A549 (cell line): ENCODE measurements around the gene FHIT. TPM values are rescaled to one million over a fixed set of nuclear protein-coding genes. Genes with fewer than 3 reads are reported as not detected.

Source experiments
- ATAC-seq, 2 experiments: fragments of 200-7000 bp in 1 of 2; fragments of >200 bp in 1 of 2; cut with Nextera tagmentation in 1 of 2; cut with Tn5 transposase in 1 of 2; 3 replicates each; pipeline versions ENCODE4 v1.8.0 to v1.9.1; 2018 to 2020; ENCODE audit warnings: mild to moderate bottlenecking in 1 of 2, moderate library complexity in 1 of 2
- CTCF ChIA-PET: fragments of 300-600 bp; sonication (Branson Sonifier 250); formaldehyde crosslinking; extraction: SDS; loops from one replicate; lab custom pipeline; 2021; ENCODE audit warnings: antibody characterized with exemption, inconsistent platforms; lab: Yijun Ruan, JAX
- POLR2A ChIA-PET: fragments of 350-600 bp; formaldehyde crosslinking; extraction: SDS; loops from one replicate; lab custom pipeline; 2021; ENCODE audit warnings: antibody characterized with exemption, inconsistent platforms; lab: Yijun Ruan, JAX
- DNase-seq, 2 experiments: peaks; one replicate each; pipeline versions ENCODE4 v3.0.0 to v3.0.0-alpha.2; 2011 to 2016; ENCODE audit warnings: low read depth in 1 of 2, low spot score in 1 of 2
- FAIRE-seq: peaks from 2 replicates; lab custom pipeline; 2011; peaks lifted over from hg19 to GRCh38; lab: Jason Lieb, UNC
- H3K27ac ChIP-seq, 2 experiments: fragments of >200 bp; sonication (Bioruptor Twin); formaldehyde crosslinking; 3 replicates each; pipeline ENCODE4 v1.5.1; 2016 to 2017
- H3K4me1 ChIP-seq: fragments of >200 bp; sonication (Bioruptor Twin); formaldehyde crosslinking; 3 replicates; pipeline ENCODE4 v1.6.1; 2016
- H3K4me2 ChIP-seq: fragments of >200 bp; sonication (Bioruptor Twin); formaldehyde crosslinking; 3 replicates; pipeline ENCODE4 v1.6.1; 2016
- H3K4me3 ChIP-seq: fragments of >200 bp; sonication (Bioruptor Twin); formaldehyde crosslinking; 3 replicates; pipeline ENCODE4 v1.5.1; 2016
- H3K9me3 ChIP-seq: fragments of >200 bp; sonication (Bioruptor Twin); formaldehyde crosslinking; 3 replicates; pipeline ENCODE4 v1.6.1; 2016
- BHLHE40 ChIP-seq: IDR thresholded peaks from 2 replicates; pipeline ENCODE4 v1.6.1; 2012; ENCODE audit warnings: low read depth, low read length, inconsistent platforms
- CBX8 ChIP-seq: fragments of 200-600 bp; sonication (generic); IDR thresholded peaks from 2 replicates; pipeline ENCODE4 v1.6.1; 2016
- CHD2 ChIP-seq: fragments of 150-350 bp; IDR thresholded peaks from 2 replicates; pipeline ENCODE4 v1.6.1; 2014; ENCODE audit warnings: low read length; ENCODE audit not compliant: partially characterized antibody
- CHD4 ChIP-seq: fragments of 200-600 bp; sonication (generic); IDR thresholded peaks from 2 replicates; pipeline ENCODE4 v1.6.1; 2016; ENCODE audit warnings: antibody characterized with exemption, mild to moderate bottlenecking, borderline replicate concordance
- EHF ChIP-seq: fragments of 250-450 bp; sonication (Bioruptor Pico); IDR thresholded peaks from 2 replicates; pipeline ENCODE4 v1.5.0; 2020; ENCODE audit warnings: mild to moderate bottlenecking
- EHMT2 ChIP-seq: fragments of 200-600 bp; sonication (generic); IDR thresholded peaks from 2 replicates; pipeline ENCODE4 v1.6.1; 2016; ENCODE audit warnings: antibody characterized with exemption, low read depth, mild to moderate bottlenecking, moderate library complexity
- ESRRA ChIP-seq: fragments of 150-350 bp; IDR thresholded peaks from 2 replicates; pipeline ENCODE4 v1.6.1; 2014; ENCODE audit warnings: mild to moderate bottlenecking, low read length, borderline replicate concordance
- FOSB ChIP-seq: fragments of 250-450 bp; sonication (Bioruptor Pico); IDR thresholded peaks from 2 replicates; pipeline ENCODE4 v1.5.0; 2020; ENCODE audit warnings: mild to moderate bottlenecking, moderate library complexity
- FOSL2 ChIP-seq, 2 experiments: fragments of 450-650 bp in 1 of 2; fragments of >200 bp in 1 of 2; sonication (Bioruptor Twin) in 1 of 2; formaldehyde crosslinking; IDR thresholded peaks; 2 replicates each; pipeline versions ENCODE4 v1.5.0 to v1.6.1; 2016 to 2020; ENCODE audit warnings: mild to moderate bottlenecking in 1 of 2, moderate library complexity in 1 of 2
- HEYL ChIP-seq: fragments of 250-450 bp; sonication (Bioruptor Pico); IDR thresholded peaks from 2 replicates; pipeline ENCODE4 v1.8.0; 2021; ENCODE audit warnings: mild to moderate bottlenecking, moderate library complexity
- MAFK ChIP-seq: fragments of 450-650 bp; IDR thresholded peaks from 2 replicates; pipeline ENCODE4 v1.6.1; 2014; ENCODE audit not compliant: partially characterized antibody
- MAZ ChIP-seq: fragments of 150-350 bp; IDR thresholded peaks from 2 replicates; pipeline ENCODE4 v1.6.1; 2014; ENCODE audit warnings: antibody characterized with exemption, low read depth, low read length, borderline replicate concordance
- NR3C1 ChIP-seq: fragments of >200 bp; sonication (Bioruptor Twin); formaldehyde crosslinking; IDR thresholded peaks from 3 replicates; pipeline ENCODE4 v1.6.1; 2017
- RARB ChIP-seq: fragments of 250-450 bp; sonication (Bioruptor Pico); IDR thresholded peaks from 2 replicates; pipeline ENCODE4 v1.8.0; 2021; ENCODE audit warnings: mild to moderate bottlenecking, moderate library complexity
- RFX5 ChIP-seq: fragments of 450-650 bp; IDR thresholded peaks from 2 replicates; pipeline ENCODE4 v1.7.1; 2014; ENCODE audit warnings: antibody characterized with exemption, mild to moderate bottlenecking, moderate library complexity
- RNF2 ChIP-seq: fragments of 200-600 bp; sonication (generic); IDR thresholded peaks from 2 replicates; pipeline ENCODE4 v1.6.1; 2016; ENCODE audit warnings: low read depth, mild to moderate bottlenecking, antibody characterized with exemption, moderate library complexity, borderline replicate concordance
- SMC3 ChIP-seq: fragments of >200 bp; sonication (Bioruptor Twin); formaldehyde crosslinking; IDR thresholded peaks from 3 replicates; pipeline ENCODE4 v1.6.1; 2018; ENCODE audit warnings: inconsistent platforms
- SREBF2 ChIP-seq: fragments of 450-650 bp; IDR thresholded peaks from 2 replicates; pipeline ENCODE4 v1.6.1; 2014; ENCODE audit warnings: mild to moderate bottlenecking, moderate library complexity
- TP53 ChIP-seq: fragments of 250-450 bp; sonication (Bioruptor Pico); IDR thresholded peaks from 2 replicates; pipeline ENCODE4 v1.5.0; 2021; ENCODE audit warnings: mild to moderate bottlenecking, moderate library complexity
- ZFP36 ChIP-seq: fragments of 450-650 bp; IDR thresholded peaks from 2 replicates; pipeline ENCODE4 v1.6.1; 2014; ENCODE audit warnings: borderline replicate concordance; ENCODE audit not compliant: partially characterized antibody
- ZSCAN20 ChIP-seq: fragments of 250-450 bp; sonication (Bioruptor Pico); IDR thresholded peaks from 2 replicates; pipeline ENCODE4 v1.8.0; 2022; ENCODE audit warnings: mild to moderate bottlenecking, moderate library complexity
- WGBS: methylation state at CpG from one replicate; pipeline ENCODE4 v1.1.6; 2017; ENCODE audit errors: missing lambda C conversion rate; 5-methylcytosine and 5-hydroxymethylcytosine counted together
- polyA plus RNA-seq, 4 experiments: library from polyadenylated mRNA; depleted of rRNA in 3 of 4; stranded (reverse); fragments of >200 nt; fragmentation: RNase III in 1 of 4; extraction: RNeasy Plus Mini Kit Qiagen cat#74134 plus additional on column Dnase treatment in 1 of 4; gene quantifications; 2 replicates in 3 of 4; 3 replicates in 1 of 4; pipeline ENCODE4 v1.2.3, GENCODE V29; 2011 to 2017
- TF ChIP-seq, protein P1 (sequence below): fragments of 150-350 bp; IDR thresholded peaks from 2 replicates; pipeline ENCODE4 v1.6.1; 2014; ENCODE audit warnings: low read depth, mild to moderate bottlenecking, low read length
- TF ChIP-seq, protein P2 (sequence below): fragments of 200-600 bp; sonication (generic); IDR thresholded peaks from 2 replicates; pipeline ENCODE4 v1.6.1; 2016; ENCODE audit warnings: antibody characterized with exemption, mild to moderate bottlenecking, moderate library complexity
- TF ChIP-seq, protein P3 (sequence below): fragments of >200 bp; sonication (Bioruptor Twin); formaldehyde crosslinking; IDR thresholded peaks from 3 replicates; pipeline ENCODE4 v1.5.1; 2016

FHIT gene
- polyA plus RNA-seq, 2 of the 4 experiments (the other 2 are of a cell fraction): 0.76 to 0.92 TPM

DNA sequence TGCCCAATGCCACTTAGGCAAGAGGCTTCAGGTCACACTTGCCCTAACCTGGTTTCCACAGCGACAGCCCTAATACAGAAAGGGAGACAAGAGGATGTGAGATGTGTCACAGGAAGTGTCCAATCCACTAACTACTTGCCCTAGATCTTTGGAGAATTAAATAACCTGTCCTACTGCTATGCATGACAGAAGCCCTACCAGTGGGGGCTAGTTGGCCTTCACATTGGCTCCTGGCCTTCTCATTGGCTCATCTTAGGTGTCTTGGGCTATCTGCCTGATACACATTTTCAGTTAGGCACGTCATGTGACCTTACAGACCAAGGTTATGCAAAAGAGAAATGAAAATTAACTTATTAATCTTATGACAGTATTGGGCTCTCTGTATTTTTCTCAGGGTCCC lies 449.9 kb downstream of the FHIT start:
- ATAC-seq (no peak), DNase-seq (no peak), FAIRE-seq (no peak)
- ChIA-PET POLR2A (no interaction called here), CTCF (no interaction called here)
- Histone ChIP-seq H3K4me2 (no peak overlapping the region), H3K9me3 (no peaks in the 10 kb centered on the region), H3K4me1 (no peaks in the 10 kb centered on the region), H3K4me3 (no peak overlapping the region), H3K27ac (no peak overlapping the region)
- TF ChIP-seq RNF2: no peak
- 18% methylated on average over 2 of the region's 2 CpGs for WGBS

DNA sequence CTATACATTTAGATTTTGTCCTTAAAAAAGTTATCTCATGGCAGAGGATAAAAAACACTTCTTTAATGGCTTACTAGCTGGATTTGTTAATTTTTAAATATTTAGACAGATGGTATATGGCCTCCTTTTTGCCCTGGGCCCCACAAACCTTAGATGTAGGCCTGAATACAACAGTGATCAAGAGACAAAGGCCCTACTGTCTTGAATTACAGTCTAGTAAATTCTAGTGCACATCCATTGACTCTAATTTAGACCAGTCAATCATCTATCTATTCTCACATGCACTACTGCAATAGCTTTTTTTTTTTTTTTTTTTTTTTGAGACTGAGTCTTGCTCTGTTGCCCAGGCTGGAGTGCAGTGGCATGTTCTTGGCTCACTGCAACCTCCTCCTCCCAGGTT lies 452.8 kb downstream of the FHIT start:
- POLR2A ChIA-PET: no interaction called here
- no peak for TF ChIP-seq MAZ
- TF ChIP-seq, protein P1, sequence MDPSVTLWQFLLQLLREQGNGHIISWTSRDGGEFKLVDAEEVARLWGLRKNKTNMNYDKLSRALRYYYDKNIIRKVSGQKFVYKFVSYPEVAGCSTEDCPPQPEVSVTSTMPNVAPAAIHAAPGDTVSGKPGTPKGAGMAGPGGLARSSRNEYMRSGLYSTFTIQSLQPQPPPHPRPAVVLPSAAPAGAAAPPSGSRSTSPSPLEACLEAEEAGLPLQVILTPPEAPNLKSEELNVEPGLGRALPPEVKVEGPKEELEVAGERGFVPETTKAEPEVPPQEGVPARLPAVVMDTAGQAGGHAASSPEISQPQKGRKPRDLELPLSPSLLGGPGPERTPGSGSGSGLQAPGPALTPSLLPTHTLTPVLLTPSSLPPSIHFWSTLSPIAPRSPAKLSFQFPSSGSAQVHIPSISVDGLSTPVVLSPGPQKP: no peak
- TF ChIP-seq EHF (CRISPR knock-in tag): no peak
- TF ChIP-seq MAFK: no peak
- no peak for TF ChIP-seq FOSL2 (IDR thresholded peaks at IDR 0.05)
- no peak for TF ChIP-seq FOSL2 (CRISPR knock-in tag; IDR thresholded peaks at IDR 0.05)
- no peak for TF ChIP-seq ZFP36
- TF ChIP-seq, all 56 proteins: peak for 0
- DNase-seq (no peak), ATAC-seq (no peak), FAIRE-seq (no peak)
- H3K4me3 ChIP-seq: no peak overlapping the region
- CTCF ChIA-PET: no interaction called here
- H3K4me1 ChIP-seq: no peaks in the 10 kb centered on the region
- no peaks in the 10 kb centered on the region for H3K9me3 ChIP-seq
- no peak overlapping the region for H3K27ac ChIP-seq
- no peak overlapping the region for H3K4me2 ChIP-seq

GRCh38 chr3:60792249-60792852 lies 458.9 kb downstream of the FHIT start:
- WGBS: 9% methylated on average over 3 of the region's 3 CpGs
- Histone ChIP-seq H3K9me3 (no peaks in the 10 kb centered on the region), H3K4me3 (no peak overlapping the region), H3K4me2 (no peak overlapping the region)
- DNase-seq (no peak), ATAC-seq (no peak)
- CTCF ChIA-PET: no interaction called here
- POLR2A ChIA-PET: no interaction called here
- TF ChIP-seq RARB (CRISPR knock-in tag) (no peak), MAFK (no peak), MAZ (no peak), BHLHE40 (no peak), TP53 (CRISPR knock-in tag) (no peak), SREBF2 (no peak)
- TF ChIP-seq, protein P2, sequence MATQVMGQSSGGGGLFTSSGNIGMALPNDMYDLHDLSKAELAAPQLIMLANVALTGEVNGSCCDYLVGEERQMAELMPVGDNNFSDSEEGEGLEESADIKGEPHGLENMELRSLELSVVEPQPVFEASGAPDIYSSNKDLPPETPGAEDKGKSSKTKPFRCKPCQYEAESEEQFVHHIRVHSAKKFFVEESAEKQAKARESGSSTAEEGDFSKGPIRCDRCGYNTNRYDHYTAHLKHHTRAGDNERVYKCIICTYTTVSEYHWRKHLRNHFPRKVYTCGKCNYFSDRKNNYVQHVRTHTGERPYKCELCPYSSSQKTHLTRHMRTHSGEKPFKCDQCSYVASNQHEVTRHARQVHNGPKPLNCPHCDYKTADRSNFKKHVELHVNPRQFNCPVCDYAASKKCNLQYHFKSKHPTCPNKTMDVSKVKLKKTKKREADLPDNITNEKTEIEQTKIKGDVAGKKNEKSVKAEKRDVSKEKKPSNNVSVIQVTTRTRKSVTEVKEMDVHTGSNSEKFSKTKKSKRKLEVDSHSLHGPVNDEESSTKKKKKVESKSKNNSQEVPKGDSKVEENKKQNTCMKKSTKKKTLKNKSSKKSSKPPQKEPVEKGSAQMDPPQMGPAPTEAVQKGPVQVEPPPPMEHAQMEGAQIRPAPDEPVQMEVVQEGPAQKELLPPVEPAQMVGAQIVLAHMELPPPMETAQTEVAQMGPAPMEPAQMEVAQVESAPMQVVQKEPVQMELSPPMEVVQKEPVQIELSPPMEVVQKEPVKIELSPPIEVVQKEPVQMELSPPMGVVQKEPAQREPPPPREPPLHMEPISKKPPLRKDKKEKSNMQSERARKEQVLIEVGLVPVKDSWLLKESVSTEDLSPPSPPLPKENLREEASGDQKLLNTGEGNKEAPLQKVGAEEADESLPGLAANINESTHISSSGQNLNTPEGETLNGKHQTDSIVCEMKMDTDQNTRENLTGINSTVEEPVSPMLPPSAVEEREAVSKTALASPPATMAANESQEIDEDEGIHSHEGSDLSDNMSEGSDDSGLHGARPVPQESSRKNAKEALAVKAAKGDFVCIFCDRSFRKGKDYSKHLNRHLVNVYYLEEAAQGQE: no peak
- TF ChIP-seq, all 56 proteins: peak for 0
- no peaks in the 10 kb centered on the region for H3K4me1 ChIP-seq
- no peak overlapping the region for H3K27ac ChIP-seq
- FAIRE-seq: no peak

DNA sequence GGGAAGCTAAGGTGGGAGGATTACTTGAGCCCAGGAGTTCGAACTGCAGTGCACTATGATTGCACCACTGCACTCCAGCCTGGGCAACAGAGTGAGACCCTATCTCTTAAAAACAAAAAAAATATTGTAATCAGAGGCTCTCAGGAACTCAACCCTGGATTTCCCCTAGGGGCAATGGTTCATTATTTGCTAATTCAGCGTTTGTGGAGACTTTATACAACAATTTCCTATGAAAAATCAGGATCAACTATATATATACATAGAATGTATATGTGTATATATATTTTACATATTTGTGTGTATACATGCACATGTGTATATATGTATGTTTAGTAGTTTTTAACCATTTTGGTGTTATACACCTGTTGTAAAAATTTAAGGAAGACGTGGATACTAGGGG lies 463.1 kb downstream of the FHIT start:
- CTCF ChIA-PET: no interaction called here
- no peak for ATAC-seq
- POLR2A ChIA-PET: no interaction called here
- H3K27ac ChIP-seq: no peak overlapping the region
- H3K4me2 ChIP-seq: no peak overlapping the region
- no peaks in the 10 kb centered on the region for H3K4me1 ChIP-seq
- no peak for DNase-seq
- no peak for FAIRE-seq
- WGBS: 4% methylated on average over 3 of the region's 3 CpGs
- H3K9me3 ChIP-seq: no peaks in the 10 kb centered on the region
- H3K4me3 ChIP-seq: no peak overlapping the region
- TF ChIP-seq FOSB (CRISPR knock-in tag) (no peak), HEYL (CRISPR knock-in tag) (no peak), RNF2 (no peak), BHLHE40 (no peak), MAFK (no peak), SREBF2 (no peak), EHMT2 (no peak), ZFP36 (no peak), CBX8 (no peak), ZSCAN20 (no peak), CHD2 (no peak), RFX5 (no peak), ESRRA (no peak), SMC3 (no peak), NR3C1 (no peak), CHD4 (no peak)
- TF ChIP-seq, protein P3, sequence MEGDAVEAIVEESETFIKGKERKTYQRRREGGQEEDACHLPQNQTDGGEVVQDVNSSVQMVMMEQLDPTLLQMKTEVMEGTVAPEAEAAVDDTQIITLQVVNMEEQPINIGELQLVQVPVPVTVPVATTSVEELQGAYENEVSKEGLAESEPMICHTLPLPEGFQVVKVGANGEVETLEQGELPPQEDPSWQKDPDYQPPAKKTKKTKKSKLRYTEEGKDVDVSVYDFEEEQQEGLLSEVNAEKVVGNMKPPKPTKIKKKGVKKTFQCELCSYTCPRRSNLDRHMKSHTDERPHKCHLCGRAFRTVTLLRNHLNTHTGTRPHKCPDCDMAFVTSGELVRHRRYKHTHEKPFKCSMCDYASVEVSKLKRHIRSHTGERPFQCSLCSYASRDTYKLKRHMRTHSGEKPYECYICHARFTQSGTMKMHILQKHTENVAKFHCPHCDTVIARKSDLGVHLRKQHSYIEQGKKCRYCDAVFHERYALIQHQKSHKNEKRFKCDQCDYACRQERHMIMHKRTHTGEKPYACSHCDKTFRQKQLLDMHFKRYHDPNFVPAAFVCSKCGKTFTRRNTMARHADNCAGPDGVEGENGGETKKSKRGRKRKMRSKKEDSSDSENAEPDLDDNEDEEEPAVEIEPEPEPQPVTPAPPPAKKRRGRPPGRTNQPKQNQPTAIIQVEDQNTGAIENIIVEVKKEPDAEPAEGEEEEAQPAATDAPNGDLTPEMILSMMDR: no peak
